ENCODE data around the gene SMIM38.
"Not testable (repeated sequence)": the region's sequence is repeated elsewhere in the genome, so short reads cannot be mapped to it uniquely, and the experiment has no call there.

The SMIM38 gene

GRCh38 chr11:69140161-69140560 is 15.6 kb upstream of the SMIM38 start:
- DNase-seq (ENCODE audit: low spot score), result not testable (repeated sequence)

- no peak for DNase-seq (ENCODE audit: low spot score)
Observed at GRCh38 chr11:69140635-69141034, 15.1 kb upstream of the SMIM38 start.

GRCh38 chr11:69141742-69142141 is 14.0 kb upstream of the SMIM38 start:
- DNase-seq (ENCODE audit: low spot score), result no peak

DNA sequence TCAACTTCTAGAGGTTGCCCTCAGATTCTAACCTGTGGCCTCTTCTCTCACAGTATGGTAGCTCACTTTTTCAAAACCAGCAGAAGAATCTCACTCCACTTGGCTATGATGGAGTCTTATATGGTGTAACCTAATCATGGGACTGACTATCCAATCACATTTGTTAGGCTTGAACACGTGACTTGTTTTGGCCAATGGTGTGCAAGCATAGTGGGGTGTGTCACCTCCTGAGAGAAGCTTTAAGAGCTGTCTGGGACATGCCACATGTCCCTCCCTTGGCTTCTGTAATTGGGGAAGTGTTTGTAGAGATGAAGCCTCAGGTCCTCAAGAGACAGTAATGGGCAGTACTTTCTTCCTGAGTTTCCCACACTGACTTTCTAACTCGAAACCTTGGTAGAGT is 12.8 kb upstream of the SMIM38 start:
- no peak for DNase-seq (ENCODE audit: low spot score)

DNA sequence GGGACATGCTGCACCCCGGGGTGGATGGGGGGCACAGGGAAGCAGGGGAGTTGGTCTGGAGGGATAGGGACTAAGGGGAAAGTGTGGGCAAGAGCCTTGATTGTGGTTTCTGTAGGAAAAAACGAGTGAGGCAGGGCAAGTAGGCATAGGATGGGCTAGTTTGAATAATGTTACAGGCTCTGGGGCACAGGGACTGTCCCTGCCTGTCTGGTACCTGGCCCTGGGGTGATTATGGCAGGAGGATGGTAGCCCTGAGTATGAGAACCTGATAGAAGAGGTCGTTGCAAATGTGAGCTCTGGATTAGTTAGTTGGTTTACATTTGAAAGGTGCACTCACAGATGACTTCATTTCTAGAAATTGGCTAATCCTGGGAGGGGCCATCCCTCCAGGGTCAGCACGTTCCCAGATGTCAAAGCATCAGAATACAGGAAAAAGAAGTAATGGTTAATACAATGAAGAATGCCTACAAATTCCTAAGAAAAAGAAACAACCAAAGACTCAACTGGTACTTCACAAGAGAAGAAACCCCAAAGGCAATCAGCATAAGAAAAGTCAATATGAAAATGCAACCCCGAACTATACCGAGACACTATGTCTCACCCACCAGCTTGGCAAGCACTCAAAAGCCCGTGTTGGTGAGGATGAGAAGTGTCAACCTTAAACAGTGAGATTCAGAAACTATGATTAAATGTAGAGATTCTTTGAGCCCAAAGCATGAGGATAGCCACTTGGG is 11.3 kb upstream of the SMIM38 start:
- no peak for DNase-seq (ENCODE audit: low spot score)

- no peak for DNase-seq (ENCODE audit: low spot score)
Observed at GRCh38 chr11:69145050-69145380, 10.7 kb upstream of the SMIM38 start.

DNA sequence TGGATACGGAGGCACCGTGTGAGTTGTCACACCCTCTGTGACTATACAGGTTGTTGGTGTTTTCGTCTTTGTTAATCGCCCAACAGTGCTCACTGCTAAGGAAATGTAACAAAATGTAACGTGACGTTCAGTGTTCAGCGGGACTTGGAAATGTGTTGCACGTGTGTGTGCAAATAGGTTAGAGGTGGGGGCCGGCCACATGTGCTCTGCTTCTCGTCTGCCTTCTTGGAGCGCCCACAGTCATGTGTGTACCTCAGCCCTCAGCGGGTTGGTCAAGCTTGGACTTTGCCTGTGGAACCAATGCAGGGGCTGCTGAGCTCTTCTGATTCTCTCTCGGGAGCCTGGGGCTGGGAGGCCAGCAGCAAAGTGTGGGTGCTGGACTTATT is 7.4 kb upstream of the SMIM38 start:
- no peak for DNase-seq (ENCODE audit: low spot score)

DNA sequence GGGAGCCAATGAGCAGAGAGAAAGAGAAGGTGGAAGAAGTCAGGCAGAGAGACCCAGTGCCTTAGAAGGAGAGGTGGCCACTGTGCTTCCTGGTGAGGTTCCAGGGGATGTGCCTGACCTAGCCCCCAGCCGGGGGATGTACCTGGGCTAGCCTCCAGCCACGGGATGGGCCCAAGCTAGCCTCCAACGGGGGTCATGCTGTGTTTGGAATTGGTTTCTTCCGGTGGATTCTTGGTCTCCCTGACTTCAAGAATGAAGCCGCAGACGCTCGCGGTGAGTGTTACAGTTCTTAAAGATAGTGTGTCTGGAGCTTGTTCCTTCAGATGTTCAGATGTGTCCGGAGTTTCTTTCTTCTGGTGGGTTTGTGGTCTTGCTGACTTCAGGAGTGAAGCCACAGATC is 6.9 kb upstream of the SMIM38 start:
- no peak for DNase-seq (ENCODE audit: low spot score)

DNA sequence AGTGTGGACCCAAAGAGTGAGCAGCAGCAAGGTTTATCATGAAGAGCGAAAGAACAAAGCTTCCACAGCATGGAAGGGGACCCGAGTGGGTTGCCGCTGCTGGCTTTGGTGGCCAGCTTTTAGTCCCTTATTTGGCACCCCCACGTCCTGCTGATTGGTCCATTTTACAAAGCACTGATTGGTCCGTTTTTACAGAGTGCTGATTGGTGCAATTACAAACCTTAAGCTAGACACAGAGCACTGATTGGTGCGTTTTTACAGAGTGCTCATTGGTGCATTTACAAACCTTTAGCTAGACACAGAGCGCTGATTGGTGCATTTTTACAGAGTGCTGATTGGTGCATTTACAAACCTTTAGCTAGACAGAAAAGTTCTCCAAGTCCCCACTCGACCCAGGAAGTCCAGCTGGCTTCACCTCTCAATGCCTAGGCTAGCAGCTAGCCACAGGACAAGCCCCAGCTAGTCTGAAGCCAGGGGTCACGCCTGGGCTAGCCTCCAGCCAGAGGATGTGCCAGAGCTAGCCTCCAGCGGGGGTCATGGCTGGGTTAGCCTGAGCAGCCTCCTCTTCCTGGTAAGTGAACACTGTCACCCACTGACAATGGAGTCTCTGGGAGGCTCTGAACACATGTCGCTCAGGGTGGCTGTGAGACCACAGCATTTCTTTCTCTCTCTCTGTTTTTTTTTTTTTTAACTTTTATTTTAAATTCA is 6.2 kb upstream of the SMIM38 start:
- not testable (repeated sequence) for DNase-seq (ENCODE audit: low spot score)

DNA sequence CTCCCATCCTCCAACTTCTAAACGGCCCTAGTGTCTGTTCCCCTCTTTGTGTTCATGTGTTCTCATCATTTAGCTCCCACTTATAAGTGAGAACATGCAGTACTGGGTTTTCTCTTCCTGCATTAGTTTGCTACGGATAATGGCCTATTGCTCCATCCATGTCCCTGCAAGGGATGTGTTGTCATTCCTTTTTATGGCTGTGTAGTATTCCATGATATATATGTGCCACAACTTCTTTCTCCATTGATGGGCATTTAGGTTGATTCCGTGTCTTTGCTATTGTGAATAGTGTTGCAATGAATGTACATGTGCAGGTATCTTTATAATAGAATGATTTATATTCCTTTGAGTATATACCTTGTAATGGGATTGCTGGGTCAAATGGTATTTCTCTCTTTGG is 5.6 kb upstream of the SMIM38 start:
- no peak for DNase-seq (ENCODE audit: low spot score)

- DNase-seq (ENCODE audit: low spot score), result no peak
Observed at GRCh38 chr11:69151836-69152235, 3.9 kb upstream of the SMIM38 start.

DNA sequence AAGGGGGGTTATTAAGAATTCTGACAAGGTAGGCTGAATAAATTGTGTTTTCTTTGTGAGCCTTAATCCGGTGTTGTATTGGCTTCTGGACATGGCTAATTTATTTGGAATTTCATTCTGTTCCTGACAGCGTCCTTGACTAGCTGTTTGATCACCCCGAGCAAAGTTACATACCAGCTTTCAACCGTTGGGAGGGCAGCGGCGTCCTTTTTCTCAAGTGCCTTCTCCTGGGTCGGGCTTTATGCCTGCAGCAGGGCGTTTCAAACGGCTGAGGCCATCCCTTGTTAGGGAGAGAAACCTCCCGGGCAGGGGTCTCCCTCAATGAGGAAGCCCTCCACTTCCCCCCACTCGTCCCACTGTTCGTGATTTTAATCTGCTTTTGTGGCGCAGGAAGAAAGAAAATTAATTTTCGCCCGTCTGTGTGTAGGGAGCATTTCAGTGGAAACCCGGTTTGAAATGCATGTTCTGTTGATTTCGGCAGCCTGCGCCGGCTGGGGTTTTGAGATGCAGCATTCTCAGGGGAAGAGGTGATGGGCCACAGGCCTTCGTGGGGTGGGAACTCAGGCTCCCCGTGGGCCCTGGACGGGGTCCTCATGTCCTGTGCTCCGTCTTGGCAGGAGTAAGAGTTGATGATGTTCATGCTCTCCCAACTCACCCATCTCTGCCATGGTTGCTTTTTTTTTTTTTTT is 2.9 kb upstream of the SMIM38 start:
- DNase-seq (ENCODE audit: low spot score), result no peak

DNA sequence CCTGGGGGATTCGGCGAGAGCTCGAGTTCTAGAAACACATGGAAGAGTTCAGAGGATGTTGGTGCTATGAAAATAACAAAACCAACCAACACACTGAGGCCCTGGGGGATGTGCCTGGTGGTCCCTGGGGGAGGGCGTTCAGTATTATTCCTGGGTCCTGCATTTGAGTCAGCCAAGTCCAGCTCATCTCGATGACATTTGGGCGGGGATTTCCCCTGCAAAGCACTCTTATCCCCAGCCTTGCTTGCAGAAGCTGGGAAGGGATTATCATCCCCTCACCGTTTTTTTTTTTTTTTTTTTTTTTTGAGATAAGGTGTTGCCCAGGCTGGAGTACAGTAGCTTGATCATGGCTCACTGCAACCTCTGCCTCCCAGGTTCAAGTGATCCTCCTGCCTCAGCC is 2.1 kb upstream of the SMIM38 start:
- no peak for DNase-seq (ENCODE audit: low spot score)

GRCh38 chr11:69154211-69154913 is 1.4 kb upstream of the SMIM38 start:
- no peak for DNase-seq (ENCODE audit: low spot score)

GRCh38 chr11:69154938-69155301 is 815 bp upstream of the SMIM38 start:
- DNase-seq (ENCODE audit: low spot score), result no peak

DNA sequence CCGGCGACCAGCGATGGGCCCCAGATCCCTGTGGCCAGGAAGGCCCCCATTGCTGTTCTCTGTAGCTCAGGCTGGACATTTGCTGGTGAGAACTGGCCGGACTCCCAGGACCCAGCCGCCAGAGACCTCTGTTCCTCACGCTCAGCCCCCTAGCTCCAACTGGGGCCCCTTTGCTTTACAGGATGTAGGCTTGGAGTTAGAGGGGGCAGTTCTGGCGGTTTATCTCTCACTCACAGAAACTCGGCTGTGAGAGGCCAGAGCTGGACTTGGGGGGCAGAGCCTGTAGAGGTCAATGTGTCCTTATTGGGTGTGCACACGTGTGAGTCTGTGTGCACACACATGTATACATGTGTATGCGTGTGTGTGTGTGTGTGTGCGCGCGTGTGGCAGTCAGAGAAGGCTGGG is 502 bp downstream of the SMIM38 start:
- no peak for DNase-seq (ENCODE audit: low spot score)

GRCh38 chr11:69156673-69157155 is 979 bp downstream of the SMIM38 start:
- DNase-seq (ENCODE audit: low spot score), result no peak

DNA sequence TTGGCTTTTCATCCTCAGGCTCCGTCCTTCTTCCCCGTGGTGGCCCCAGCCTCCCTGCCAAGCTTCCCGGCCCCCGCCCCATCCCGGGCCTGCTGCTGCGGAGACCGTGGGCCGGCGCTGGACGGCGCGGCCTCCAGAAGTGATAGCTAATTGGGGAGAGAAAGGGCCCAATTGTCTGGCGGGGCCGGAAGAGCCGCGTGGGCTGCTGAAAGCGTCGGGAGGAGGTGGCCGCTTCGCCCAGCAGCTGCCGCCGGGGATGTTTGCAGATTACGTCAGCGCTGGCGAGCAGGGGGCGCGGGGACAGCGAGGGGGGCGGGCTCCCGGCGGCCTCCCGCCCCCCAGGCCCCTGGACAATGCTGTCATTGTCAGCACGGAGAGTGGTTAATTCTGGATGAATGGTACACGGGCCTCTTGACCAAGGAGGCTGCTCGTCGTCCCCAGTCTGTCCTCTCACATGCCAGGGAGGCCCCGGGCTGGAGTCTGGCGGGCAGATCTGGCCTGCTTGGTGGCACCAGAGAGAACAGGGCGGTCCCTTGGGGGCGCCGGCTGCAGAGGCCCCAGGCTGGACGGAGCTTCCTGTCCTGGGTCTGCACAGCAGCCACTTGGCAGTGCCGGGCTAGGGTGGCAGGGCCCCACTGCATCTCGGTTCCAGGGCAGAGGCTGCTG is 1.6 kb downstream of the SMIM38 start:
- DNase-seq (ENCODE audit: low spot score), result no peak

- no peak for DNase-seq (ENCODE audit: low spot score)
Observed at GRCh38 chr11:69157822-69158231, 2.1 kb downstream of the SMIM38 start.

DNA sequence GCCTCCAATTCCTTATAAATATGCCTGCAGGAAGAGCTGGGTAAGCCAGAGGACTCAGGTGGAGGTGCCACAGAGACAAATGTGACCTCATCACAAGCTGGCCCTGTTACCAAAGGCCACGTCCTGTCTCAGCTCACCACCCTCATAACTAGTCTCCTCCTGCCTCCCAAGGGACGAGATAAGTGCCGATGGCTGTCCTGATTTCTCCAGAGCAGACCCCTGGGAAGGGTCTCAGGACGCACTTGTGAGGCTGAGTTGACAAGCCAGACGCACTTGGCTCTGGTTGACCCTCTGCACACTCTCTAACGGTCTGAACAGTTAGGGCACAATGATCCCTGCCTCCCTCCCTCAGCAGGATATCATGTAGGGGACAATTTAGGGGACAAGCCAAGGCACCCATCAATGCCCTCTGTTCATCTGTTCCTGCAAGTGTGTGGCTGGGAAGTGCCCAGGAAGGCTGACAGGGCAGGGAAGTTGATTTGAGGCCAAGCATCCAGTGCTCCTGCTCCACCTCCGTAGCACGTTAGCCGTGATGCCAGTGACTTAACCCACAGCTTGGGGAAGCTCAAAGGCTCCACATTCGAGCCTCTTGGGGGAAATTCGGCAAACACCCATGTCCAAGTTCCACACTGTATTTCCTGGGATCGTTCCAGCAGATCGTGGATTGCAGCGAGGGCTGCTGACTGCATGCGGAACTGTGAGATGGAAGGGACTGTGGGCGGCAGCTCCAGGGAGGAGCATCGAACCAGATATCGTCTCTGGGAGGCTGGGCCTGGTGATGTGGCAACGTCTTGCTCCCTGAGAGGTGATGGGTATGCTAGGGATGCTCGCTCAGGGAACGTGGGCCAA is 2.8 kb downstream of the SMIM38 start:
- no peak for DNase-seq (ENCODE audit: low spot score)
